Upper lobe of left lung (tissue), 6 donors: Measurements from ENCODE around the gene NAA30. TPM values are rescaled to one million over a fixed set of nuclear protein-coding genes. Genes with fewer than 3 reads are reported as not detected.

Source experiments
- ATAC-seq, 2 donors: fragments of 200-7000 bp; cut with Tn5 transposase; one replicate each; pipeline ENCODE4 v1.9.1; 2022; ENCODE audit warnings: mild to moderate bottlenecking in 2 of 2, moderate library complexity in 2 of 2; ENCODE audit not compliant: low FRiP score in 2 of 2
- DNase-seq, 2 donors: peaks; one replicate each; pipeline ENCODE4 v3.0.0-alpha.2; 2019 to 2020
- H3K27ac ChIP-seq, 4 donors: fragments of 200-600 bp; sonication (generic); one replicate each; pipeline ENCODE4 v1.5.1; 2016 to 2019
- H3K27me3 ChIP-seq, 4 donors: fragments of 200-600 bp; sonication (generic); one replicate each; pipeline ENCODE4 v1.5.1; 2017 to 2019
- H3K36me3 ChIP-seq, 4 donors: fragments of 200-600 bp; sonication (generic); one replicate each; pipeline ENCODE4 v1.5.1; 2016 to 2019
- H3K4me1 ChIP-seq, 4 donors: fragments of 200-600 bp; sonication (generic); one replicate each; pipeline ENCODE4 v1.5.1; 2018 to 2019
- H3K4me3 ChIP-seq, 4 donors: fragments of 200-600 bp; sonication (generic); one replicate each; pipeline ENCODE4 v1.5.1; 2017 to 2019; ENCODE audit warnings: mild to moderate bottlenecking in 2 of 4, moderate library complexity in 1 of 4
- H3K9me3 ChIP-seq, 4 donors: fragments of 200-600 bp; sonication (generic); one replicate each; pipeline ENCODE4 v1.5.1; 2018 to 2019
- EP300 ChIP-seq, 4 donors: sonication (generic); formaldehyde crosslinking; IDR thresholded peaks; one replicate each; pipeline ENCODE4 v1.5.1; 2017; ENCODE audit warnings: antibody characterized with exemption in 4 of 4, control low read depth in 2 of 4
- POLR2A ChIP-seq, 4 donors: fragments of 450-650 bp; IDR thresholded peaks; one replicate each; pipeline ENCODE4 v1.5.1; 2016 to 2017; ENCODE audit warnings: antibody characterized with exemption in 4 of 4, mild to moderate bottlenecking in 2 of 4
- POLR2AphosphoS5 ChIP-seq, 2 donors: sonication (generic); formaldehyde crosslinking; IDR thresholded peaks; one replicate each; pipeline ENCODE4 v1.5.1; 2017; ENCODE audit warnings: antibody characterized with exemption in 2 of 2
- WGBS, 2 donors: methylation state at CpG; one replicate each; pipeline ENCODE4 v1.1.5; 2017 to 2018; 5-methylcytosine and 5-hydroxymethylcytosine counted together
- total RNA-seq, 6 donors: library from RNA; depleted of rRNA in 4 of 6; stranded (reverse); fragments of >200 nt in 4 of 6; gene quantifications; one replicate each; pipeline versions ENCODE4 v1.1.0 to v1.2.1, GENCODE V29; 2016 to 2021
- TF ChIP-seq, protein P1 (sequence below), 6 experiments: fragments of 450-650 bp in 4 of 6; fragments of 200-600 bp in 2 of 6; sonication (generic) in 2 of 6; IDR thresholded peaks; one replicate each; pipeline ENCODE4 v1.5.1; 2016 to 2019; ENCODE audit warnings: antibody characterized with exemption in 6 of 6
- donor health status: DM: no; HTN: no; CAD: no; lungs with moderate emphysema.
- donor health status: DM: no; HTN: yes; CAD: no; lungs with severe emphysema.

Gene NAA30
- total RNA-seq, 6 donors from 2014 or later, result 3.0 to 23.9 (median 10.0) TPM

DNA sequence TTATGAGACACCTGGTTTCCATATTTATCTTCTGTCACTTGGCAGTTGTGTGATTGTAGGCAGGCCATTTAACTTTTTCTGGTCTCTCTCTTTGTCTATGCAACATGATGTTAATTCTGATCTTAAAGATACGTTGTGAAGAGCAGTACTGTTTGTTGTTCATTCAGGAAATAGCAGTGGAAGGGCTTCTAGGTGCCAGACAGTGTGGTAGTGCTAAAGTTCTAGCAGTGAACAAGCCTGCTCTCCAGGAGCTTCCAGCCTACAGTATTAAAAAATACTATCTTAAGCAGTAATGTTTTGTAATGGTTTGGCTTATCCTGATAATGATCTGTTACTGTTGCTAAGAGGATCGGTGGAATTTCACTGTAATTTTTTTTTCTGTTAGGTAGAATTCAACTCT is 15.2 kb downstream of the NAA30 start:
- TF ChIP-seq POLR2AphosphoS5 (IDR thresholded peaks at IDR 0.05) (no peak), EP300 (IDR thresholded peaks at IDR 0.05) (no peak), POLR2A (IDR thresholded peaks at IDR 0.05) (no peak)
- TF ChIP-seq, protein P1, sequence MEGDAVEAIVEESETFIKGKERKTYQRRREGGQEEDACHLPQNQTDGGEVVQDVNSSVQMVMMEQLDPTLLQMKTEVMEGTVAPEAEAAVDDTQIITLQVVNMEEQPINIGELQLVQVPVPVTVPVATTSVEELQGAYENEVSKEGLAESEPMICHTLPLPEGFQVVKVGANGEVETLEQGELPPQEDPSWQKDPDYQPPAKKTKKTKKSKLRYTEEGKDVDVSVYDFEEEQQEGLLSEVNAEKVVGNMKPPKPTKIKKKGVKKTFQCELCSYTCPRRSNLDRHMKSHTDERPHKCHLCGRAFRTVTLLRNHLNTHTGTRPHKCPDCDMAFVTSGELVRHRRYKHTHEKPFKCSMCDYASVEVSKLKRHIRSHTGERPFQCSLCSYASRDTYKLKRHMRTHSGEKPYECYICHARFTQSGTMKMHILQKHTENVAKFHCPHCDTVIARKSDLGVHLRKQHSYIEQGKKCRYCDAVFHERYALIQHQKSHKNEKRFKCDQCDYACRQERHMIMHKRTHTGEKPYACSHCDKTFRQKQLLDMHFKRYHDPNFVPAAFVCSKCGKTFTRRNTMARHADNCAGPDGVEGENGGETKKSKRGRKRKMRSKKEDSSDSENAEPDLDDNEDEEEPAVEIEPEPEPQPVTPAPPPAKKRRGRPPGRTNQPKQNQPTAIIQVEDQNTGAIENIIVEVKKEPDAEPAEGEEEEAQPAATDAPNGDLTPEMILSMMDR (IDR thresholded peaks at IDR 0.05), result no peak
- Histone ChIP-seq H3K4me3 (no peak overlapping the region), H3K27ac (no peak overlapping the region), H3K4me1 (peaks cover 5 to 18% (median 8%) of the 10 kb centered on the region in 4 donors), H3K27me3 (no peaks in the 10 kb centered on the region), H3K9me3 (no peaks in the 10 kb centered on the region), H3K36me3 (peaks cover 0 to 26% (median 3%) of the 10 kb centered on the region in 4 donors)
- ATAC-seq (no peak), DNase-seq (no peak)
- 62 to 69% methylated on average over 2 of the region's 2 CpGs for WGBS, 2 donors

DNA sequence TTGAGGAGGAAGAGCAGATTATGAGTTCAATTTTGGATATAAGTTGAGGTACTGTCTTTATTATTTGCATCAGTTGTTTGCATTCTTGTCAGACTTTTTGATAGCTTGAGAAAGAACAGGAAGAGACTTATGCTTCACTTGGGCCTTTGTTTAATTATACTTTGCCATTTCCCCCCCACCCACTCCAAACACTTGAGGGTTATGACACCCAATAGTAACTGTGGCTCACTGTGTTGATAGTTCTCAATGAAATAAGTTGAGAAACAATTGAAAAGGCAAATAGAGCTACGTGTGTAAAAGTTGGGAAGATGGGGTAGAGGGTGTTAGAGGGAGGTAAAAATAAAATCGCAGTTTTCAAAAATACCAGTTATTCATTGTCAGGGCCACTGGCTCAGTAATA is 17.7 kb downstream of the NAA30 start:
- H3K27ac ChIP-seq, result no peak overlapping the region
- DNase-seq (no peak), ATAC-seq (no peak)
- H3K4me1 ChIP-seq, result peaks cover 0 to 2% (median 0%) of the 10 kb centered on the region in 4 donors
- peaks cover 0 to 19% (median 3%) of the 10 kb centered on the region in 4 donors for H3K36me3 ChIP-seq
- H3K9me3 ChIP-seq, result no peaks in the 10 kb centered on the region
- H3K27me3 ChIP-seq, result no peaks in the 10 kb centered on the region
- TF ChIP-seq EP300 (IDR thresholded peaks at IDR 0.05) (no peak), POLR2AphosphoS5 (IDR thresholded peaks at IDR 0.05) (no peak), POLR2A (IDR thresholded peaks at IDR 0.05) (no peak)
- TF ChIP-seq, protein P1 (IDR thresholded peaks at IDR 0.05), result no peak
- no peak overlapping the region for H3K4me3 ChIP-seq
- 54 to 70% methylated on average over 2 of the region's 2 CpGs for WGBS, 2 donors

DNA sequence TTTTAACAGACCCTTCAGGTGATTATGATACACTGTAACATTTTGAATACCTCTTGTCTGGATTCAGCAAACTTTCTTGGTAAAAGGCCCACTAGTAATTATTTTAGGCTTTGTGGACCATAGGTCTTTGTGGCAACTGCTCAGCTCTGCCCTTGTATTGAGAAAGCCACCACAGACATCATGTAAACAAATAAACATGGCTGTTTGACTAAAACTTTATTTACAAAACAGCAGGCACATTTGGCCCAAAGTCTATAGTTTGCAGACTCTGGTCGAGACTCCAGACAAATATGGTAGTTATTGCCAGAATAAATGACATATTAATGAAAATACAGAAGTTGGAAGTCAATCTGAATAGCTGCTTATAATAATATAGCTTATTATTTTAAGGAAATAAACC is 18.2 kb downstream of the NAA30 start:
- TF ChIP-seq POLR2AphosphoS5 (IDR thresholded peaks at IDR 0.05), result no peak
- TF ChIP-seq EP300 (IDR thresholded peaks at IDR 0.05), result no peak
- no peak for TF ChIP-seq POLR2A (IDR thresholded peaks at IDR 0.05)
- TF ChIP-seq, protein P1 (IDR thresholded peaks at IDR 0.05), result no peak
- no peak overlapping the region for H3K4me3 ChIP-seq
- H3K4me1 ChIP-seq, result no peaks in the 10 kb centered on the region
- WGBS, 2 donors, result 82 to 91% methylated on average over 1 of the region's 1 CpG
- H3K36me3 ChIP-seq, result peaks cover 0 to 19% (median 3%) of the 10 kb centered on the region in 4 donors
- H3K9me3 ChIP-seq, result no peaks in the 10 kb centered on the region
- no peak overlapping the region for H3K27ac ChIP-seq
- no peak for ATAC-seq
- no peak for DNase-seq
- H3K27me3 ChIP-seq, result no peaks in the 10 kb centered on the region

DNA sequence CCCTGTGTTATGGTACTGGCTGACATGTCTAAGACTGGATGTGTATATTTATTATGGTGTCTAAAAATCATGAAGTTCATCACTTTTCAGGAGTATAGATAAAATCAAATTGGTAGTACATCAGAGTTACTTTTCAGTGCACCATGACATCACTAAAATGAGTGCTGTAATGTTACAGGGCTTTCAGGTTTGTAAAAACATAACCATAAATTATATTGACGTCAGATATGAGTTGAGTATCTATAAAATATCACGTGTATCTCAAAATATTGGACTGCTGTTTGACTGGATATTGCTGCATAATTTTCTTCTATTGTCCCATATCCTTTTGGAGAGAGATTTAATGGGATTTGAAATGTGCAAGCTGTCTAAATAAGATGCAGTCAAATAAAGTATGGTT is 22.0 kb downstream of the NAA30 start:
- no peak for TF ChIP-seq EP300 (IDR thresholded peaks at IDR 0.05)
- no peak for TF ChIP-seq POLR2A (IDR thresholded peaks at IDR 0.05)
- TF ChIP-seq, protein P1 (IDR thresholded peaks at IDR 0.05), result no peak
- TF ChIP-seq POLR2AphosphoS5 (IDR thresholded peaks at IDR 0.05), result no peak
- ATAC-seq, result no peak

DNA sequence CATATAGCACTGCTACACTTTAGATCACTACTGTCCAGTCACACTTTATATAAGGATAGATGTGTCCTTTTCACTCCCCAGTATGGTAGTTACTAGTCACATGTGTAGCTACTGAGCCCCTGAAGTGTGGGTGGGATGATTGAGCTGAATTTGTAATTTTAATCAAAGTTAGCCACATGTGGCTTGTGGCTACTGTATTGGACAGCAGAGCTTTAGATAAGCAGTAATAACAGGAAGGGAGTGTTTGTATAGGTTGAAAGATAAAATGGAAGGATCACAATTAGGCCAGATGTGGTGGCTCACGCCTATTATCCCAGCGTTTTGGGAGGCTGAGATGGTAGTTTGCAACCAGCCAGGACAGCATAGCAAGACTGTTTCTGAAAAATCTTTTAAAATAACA is 23.5 kb downstream of the NAA30 start:
- ATAC-seq, result no peak
- Histone ChIP-seq H3K27ac (no peak overlapping the region), H3K4me3 (no peak overlapping the region), H3K36me3 (peaks cover 0 to 13% (median 3%) of the 10 kb centered on the region in 4 donors), H3K9me3 (no peaks in the 10 kb centered on the region), H3K4me1 (no peaks in the 10 kb centered on the region), H3K27me3 (no peaks in the 10 kb centered on the region)
- TF ChIP-seq EP300 (IDR thresholded peaks at IDR 0.05), result no peak
- TF ChIP-seq, protein P1 (IDR thresholded peaks at IDR 0.05), result no peak
- no peak for TF ChIP-seq POLR2AphosphoS5 (IDR thresholded peaks at IDR 0.05)
- no peak for TF ChIP-seq POLR2A (IDR thresholded peaks at IDR 0.05)
- no peak for DNase-seq
- WGBS, 2 donors, result 63 to 71% methylated on average over 2 of the region's 2 CpGs

More for the DNA sequence above, 22.0 kb downstream of the NAA30 start:
- no peak for DNase-seq
- H3K4me1 ChIP-seq, result no peaks in the 10 kb centered on the region
- H3K4me3 ChIP-seq, result no peak overlapping the region
- H3K27ac ChIP-seq, result no peak overlapping the region
- H3K9me3 ChIP-seq, result no peaks in the 10 kb centered on the region
- peaks cover 0 to 13% (median 3%) of the 10 kb centered on the region in 4 donors for H3K36me3 ChIP-seq
- WGBS, 2 donors, result 57 to 68% methylated on average over 2 of the region's 2 CpGs
- no peaks in the 10 kb centered on the region for H3K27me3 ChIP-seq
